Activated CD4-positive, alpha-beta T cell treated with anti-CD3 and anti-CD28 coated beads for 24 hours (primary cell): ENCODE measurements around the gene POU2F3.
A peak's percentile ranks its signal among the peaks of the same experiment; 100 is the strongest.

Experiments used
- DNase-seq, 2 donors: peaks; one replicate each; pipeline ENCODE4 v3.0.0-alpha.2; 2020; ENCODE audit warnings: low read depth in 2 of 2

POU2F3 gene

DNA sequence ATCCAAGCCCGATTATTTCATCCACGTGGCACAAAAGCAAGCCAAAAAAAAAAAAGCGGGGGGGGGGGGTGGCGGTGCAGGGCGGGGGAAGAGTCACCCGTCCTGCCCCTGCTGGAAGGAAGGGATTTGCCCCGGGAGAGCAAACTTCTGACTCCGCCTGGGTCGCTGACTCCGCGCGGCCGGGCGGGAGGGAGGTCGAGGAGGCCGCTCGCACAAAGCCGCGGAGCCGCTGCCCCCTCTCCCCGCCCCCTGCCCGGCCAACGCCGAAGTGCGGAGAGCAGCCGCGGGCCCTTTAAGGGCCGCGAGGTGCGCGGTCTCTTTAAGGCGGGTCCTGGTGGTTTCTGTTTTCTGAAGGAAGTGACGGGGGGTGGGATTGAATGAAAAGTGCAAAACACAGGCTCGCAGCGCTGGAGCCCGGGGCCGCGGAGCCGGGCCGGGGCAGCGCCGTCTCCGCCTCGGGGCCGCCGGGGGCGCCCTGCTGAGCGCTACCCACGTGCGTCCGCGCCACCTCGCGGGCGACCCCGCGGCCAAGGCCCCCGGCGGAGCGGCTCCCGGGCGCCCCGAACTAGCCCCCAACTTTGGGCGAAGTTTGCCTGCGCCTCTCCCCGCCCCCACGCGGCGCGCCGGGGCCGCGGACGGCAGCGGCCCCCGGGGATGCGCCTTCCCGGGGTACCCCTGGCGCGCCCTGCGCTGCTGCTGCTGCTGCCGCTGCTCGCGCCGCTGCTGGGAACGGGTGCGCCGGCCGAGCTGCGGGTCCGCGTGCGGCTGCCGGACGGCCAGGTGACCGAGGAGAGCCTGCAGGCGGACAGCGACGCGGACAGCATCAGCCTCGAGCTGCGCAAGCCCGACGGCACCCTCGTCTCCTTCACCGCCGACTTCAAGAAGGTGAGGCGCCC lies 29.1 kb upstream of the POU2F3 start, which contains the start of gene OAF:
OAF (plus strand) TSS at position 407 of the 896 bp plus-strand sequence; CDS start at position 655, 248 bp downstream.
- peak; percentile 25 to 31 for DNase-seq

DNA sequence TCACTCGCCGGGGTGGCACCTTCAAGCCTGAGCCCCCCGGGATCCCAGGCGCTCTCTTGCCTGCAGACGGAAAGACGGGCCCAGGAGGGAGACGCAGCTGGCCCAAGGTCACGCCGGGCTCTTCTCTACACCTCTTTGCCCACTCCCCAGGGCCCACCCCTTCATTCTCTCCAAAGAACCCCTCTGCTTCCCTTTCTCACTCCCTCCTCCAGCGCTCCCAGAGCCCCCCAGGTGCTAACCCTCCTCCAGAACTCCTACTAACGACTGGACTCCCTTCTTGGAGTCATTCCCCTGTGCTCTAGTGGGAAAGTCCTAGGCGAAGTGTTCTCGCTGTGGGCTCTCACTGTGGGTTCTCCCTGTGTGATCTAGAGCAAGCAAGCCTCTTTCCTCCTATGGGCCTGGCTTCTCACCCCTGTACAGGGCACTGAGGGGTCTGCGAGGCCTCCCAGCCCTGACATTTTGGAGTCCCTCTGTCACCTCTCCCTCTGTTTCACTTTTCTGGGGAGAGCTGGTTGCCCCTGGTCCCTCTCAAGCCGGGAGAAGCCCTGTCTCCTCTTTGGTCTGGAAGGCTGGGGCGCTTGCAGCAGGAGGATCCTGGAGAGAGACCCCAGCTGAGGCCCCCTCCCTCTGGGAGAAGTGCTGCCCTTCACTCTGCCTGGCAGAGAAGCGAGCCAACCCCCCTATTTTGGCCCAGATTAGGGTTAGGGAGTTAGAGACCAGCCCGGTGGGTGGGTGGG lies 28.2 kb upstream of the POU2F3 start:
- DNase-seq: no peak

DNA sequence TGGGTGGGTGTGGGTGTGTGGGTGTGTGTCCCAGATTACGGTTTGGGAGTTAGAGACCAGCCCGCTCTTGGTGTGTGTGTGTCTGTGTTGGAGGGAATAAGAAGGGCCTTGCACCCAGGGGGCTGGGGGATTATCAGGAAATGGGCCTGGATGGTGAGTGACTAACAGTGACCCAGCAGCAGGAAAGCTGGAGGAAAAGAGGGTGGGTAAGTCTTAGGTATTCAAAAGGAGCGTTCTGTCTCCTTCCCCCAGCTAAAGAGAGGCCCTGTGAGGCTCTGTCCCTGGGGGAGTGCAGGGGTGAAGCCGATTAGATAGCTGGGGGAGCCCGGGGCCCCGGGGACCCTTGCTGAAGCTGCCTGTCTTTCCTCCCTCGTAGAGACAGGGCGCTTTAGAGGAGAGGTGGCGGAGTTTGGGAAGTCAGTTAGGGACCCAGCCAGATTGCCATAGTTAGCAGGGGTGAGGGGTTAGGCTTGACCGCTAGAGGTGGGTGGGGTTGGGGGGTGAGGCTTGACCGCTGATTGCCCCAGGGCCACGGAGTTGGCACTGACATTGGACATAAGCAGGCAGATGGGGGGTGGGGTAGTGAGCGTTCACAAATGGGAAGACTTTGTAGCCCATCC lies 27.6 kb upstream of the POU2F3 start:
- no peak for DNase-seq

DNA sequence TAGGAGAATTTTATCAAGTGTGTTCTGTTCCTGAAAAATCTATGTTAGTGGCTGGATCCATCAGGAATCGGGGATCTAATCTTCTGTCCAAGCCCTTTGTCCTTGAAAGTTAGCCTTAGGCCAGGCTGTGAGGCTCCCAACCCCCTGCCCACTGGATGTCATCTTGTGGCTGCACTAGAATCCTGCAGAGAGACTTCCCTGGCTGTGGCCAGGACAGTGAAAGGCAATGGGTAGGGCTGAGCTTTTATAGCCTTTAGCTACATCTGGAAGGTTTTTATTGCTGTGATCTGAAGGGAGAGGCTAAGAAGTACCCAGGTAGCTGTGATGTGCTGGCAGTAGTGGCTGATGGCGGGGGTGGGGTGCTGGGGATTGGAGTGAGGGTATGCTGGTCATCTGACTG lies 27.0 kb upstream of the POU2F3 start:
- DNase-seq: no peak

DNA sequence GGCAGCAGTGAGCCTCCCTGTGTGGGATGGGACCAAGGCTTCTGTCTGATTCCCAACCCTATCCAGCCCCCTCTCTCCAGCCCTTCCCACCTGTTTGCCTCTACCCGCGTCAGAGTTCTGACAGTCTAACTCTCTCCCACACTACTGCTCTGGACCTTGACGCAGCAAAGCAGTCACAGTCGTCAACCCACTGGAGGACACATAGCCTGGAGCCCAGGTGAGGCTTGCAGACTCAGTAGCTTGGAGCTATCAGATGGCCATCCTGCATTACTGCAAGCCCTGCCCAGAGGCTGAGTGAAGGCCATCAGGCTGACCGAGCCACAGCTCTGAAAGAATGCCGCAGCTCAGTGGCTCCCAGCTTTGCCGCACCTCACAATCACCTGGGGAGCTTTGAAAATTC lies 25.4 kb upstream of the POU2F3 start:
- DNase-seq: no peak

DNA sequence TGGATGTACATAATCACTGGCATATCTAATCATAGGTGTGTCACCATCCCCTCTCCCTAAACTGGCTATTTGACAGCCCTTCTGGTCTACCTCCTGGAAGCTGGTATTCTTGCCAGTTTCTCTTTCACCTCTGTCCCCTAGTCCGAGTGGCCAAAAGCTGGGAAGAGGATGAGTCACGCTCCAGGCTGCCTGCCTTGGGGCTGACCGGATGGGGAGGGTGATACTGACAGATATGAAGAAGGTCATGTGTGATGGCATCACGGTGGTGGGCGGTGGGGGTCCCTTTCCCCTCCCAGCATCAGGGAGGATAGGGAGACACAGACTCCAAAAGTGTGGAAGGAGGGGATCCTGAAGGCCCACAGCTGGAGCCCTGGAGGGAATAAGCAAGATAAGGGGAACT lies 24.3 kb upstream of the POU2F3 start:
- DNase-seq: no peak

DNA sequence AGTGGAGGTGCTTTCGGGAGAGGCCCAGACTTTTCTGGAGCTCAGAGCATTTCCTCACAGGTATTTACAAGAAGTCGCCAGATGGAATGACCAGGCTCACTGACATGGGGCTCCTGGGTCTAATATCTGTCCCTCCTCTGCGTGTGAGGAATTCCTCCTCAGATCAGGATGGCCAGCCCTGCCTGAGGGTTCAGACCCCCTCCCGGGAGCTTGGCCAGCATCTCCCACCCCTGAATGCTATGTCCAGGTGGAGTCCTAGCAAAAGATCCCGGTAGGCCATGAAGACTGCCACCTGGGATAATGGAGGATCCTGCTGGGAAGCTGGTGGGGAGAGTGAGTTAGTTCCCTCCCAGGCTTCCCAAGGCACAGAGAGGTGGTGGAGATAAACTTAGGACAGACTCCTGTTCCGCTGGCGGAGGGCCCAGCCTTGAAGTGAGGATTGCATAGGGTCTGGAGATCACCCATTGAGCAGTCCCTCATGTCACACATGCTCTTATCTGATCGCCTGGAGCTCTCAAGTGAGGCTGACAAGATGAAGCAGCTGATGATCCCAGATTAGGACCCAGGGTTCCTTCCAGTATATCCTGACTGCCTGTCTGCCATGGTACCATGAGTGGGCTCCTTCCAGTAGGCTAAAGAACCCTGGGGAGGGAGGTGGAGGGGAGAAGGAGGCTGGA lies 23.4 kb upstream of the POU2F3 start:
- DNase-seq: no peak

DNA sequence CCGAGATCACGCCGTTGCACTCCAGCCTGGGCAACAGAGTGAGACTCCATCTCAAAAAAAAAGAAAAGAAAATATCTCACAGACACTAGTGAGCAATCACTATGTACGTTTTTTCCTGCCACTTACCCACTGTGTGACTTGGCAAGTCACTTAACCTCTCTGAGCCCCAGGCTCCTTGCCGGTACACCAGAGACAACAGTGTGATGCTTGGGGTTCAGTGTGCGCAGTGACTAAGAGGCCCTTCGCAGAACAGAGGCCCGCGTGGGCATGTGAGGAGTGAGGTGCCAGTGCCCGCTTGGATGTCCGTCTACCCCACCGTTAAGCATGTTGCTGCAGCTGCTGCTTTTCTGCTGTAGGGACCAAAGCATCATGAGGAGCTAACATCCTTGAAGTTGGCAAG lies 22.4 kb upstream of the POU2F3 start:
- no peak for DNase-seq

DNA sequence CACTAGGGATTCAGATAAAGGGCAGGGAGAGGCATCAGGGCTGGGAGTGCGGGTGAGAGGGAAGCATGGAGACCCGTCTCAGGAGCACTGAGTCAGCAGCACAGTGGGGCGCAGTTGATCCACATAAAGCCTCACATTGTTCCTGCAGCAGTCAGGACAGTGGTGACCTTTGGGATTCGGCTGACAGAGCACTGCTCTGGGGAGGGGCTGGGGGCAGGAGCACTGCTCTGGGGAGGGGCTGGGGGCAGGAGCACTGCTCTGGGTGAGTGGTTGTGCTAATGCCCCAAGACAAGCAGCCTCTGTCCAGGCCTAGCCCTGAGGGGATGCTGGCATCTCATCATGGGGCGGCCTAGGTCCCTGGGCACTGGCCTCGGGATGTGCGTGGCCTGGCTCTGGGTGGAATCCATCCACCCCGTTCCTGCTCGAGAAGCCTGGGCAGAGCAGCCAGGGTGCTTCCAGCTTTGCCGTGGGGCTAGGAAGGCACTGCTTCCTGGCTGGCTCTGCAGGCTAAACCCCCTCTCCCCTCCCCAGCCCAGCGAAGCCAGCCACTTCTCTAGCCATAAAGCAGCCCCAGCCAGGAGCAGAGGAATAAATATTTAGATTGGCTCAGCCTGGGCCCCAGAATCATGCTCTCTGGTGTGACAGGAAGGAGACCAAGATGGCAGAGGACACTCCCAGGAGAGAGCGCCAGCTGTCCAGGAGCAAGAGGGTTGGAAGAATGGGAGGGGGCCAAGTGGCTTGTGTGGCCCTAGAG lies 21.8 kb upstream of the POU2F3 start:
- DNase-seq: no peak

DNA sequence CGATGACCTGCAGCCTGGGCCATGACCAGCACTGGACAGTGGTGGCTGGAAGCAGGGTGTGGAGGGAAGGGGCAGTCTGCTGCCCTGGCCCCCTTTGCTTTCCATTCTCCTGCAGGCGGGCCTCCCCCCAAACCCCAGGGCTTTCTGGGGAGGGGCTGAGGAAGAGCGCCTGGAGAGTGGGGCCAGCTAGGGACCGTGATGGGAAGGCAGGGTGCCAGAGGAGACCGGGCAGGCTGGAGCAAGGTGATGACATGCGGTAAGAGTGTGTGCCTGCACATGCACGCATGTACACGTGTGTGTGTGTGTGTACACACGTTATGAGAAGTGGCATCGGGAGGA lies 21.3 kb upstream of the POU2F3 start:
- no peak for DNase-seq

DNA sequence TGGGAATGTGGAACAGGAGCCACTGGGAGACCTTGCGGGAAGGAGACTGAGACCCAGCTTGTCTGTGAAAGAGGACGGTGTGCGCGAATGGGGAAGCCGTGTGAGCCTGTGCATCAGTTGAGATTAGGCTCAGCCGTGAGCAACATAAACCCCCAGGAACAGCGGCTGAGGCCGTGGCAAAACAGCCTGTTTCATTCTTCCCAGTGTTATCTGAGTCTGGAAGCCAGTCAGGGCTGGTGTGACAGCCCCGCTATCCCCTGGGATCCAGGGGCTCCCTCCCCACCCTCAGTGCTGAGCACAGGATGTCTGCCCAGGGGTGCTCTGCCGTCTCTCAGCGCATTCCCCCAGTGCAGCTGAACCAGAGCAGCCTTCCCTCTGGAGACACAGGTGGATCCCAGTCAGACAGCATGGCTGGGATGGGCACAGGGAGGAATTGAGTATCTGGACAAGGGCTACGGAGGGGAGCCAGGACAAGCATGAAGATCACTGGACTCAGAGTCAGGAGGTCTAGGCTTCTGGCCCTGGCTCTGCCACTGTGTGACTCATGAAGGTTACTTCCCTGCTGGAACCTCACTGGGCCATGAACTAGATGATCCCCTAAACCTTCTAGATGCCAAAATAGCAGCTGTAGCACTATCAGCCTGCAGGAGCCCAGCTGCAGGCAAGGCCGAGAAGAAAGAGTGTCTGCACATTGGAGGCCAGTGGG lies 20.6 kb upstream of the POU2F3 start:
- DNase-seq: no peak

DNA sequence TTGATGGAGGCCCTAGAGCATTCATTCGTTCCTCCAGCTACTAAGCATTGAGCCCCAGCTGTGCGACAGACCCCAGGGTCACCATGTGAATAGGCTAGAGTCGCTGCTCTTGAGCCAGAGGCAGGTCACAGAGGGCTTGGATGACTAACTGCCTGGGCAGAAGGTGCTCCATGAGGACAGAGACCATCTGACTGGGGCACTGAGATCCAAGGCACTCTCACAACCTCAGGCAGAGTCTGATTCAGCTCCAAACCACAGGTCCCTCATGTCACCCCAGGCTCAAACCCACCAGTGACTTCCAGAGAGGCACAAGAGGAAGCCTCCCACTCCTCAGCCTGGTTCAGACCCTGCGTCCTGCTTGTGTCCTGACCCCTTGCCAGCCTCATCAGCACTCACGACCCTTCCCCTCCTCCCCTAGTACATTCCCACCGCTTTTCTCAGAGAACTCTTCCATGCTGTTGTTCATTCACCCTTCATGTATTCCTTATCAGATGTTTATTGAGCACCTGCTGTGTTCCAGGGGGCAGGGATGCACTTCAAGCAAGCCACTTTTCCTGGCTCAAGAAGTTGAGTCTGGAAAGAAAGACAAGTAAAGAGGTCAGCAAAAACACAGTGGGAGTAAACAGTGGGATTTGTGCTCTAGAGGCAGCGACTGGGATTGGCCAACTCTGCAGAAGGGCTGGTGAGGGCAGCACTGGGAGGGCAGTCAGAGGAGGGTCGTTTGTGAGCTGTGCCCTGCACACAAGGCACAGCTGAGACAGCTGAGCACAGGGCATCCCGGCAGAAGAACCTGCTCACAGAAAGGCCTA lies 19.8 kb upstream of the POU2F3 start:
- DNase-seq: no peak

DNA sequence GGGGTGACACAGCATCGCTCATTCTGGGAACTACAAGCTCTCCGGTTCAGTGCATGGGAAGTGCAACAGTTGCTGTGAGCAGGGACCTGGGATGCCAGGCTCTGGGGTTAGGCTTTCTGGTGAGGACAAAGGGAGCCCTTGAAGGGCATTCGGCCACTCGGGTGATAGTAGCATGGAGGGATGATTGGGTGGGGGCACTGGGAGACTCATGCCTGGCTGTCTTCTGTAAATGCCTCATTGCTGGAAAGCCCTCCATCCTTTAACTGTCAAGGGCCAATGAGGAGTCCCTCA lies 19.2 kb upstream of the POU2F3 start:
- no peak for DNase-seq

DNA sequence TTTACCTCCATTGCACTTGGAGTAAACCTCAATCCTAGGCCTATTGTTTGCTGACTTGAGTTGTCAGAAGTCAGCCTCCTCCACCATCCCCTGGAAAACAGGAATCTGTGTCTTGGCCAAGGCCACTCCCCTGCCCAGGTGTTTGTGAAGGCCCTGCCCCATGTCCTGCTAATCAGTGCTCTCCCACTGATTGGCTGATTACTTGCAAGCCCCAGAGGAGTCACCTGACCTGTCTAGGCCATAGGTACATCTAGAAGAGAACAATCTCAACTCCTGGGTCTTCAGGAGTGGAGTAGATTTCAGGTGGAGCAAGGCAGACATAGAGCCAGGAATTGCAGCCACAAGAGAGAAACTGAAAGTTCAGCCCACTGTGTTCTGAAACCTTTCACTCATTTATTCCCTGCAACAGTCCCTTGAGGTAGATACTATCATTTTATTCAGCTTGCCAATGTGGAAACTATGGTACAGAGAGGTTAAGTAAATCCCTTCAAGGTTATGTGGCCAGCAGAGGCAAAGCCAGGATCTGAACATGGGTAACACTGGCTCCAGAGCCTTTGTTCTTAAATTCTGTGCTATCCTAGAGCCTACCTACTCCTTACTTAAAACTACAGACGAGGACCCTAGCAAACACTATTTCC lies 18.7 kb upstream of the POU2F3 start:
- DNase-seq: no peak

DNA sequence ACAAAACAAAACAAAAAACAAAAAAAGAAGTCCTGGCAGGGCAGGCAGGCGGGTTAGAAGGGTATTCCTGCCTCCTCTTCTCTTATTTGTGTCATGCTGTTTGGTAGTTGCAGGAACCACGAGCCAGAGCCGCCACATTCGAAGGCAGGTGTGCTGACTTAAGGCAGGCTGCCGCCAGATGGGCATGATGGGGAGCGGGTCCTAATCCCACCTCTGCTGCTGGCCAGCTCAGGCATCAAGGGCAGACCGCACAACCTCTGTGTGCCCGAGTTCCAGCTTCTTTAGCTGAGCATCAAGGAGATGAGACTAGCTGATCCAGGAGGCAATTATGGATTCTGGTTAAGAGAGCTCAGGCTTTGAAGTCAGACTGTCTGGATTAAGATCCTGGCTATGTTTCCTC lies 17.0 kb upstream of the POU2F3 start:
- DNase-seq: no peak

DNA sequence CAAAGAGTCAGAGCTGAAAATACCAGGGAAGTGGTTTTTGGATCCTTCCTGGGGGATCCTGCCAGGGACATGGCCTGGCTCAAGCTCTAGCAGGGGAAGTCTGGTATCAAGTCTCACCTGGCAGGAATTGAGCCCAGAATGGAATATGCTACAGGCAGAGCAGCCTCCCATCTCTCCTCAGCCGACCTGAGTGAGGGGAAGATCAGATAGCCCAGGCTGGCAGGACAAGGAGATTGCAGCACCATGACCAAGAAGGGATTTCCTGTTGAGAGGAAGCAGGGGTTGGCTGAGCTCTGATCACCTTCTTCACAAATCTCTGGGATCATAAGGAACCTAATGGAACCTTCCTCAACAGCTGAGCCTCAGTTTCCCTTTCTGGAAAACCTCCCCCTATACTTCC lies 16.1 kb upstream of the POU2F3 start:
- no peak for DNase-seq

DNA sequence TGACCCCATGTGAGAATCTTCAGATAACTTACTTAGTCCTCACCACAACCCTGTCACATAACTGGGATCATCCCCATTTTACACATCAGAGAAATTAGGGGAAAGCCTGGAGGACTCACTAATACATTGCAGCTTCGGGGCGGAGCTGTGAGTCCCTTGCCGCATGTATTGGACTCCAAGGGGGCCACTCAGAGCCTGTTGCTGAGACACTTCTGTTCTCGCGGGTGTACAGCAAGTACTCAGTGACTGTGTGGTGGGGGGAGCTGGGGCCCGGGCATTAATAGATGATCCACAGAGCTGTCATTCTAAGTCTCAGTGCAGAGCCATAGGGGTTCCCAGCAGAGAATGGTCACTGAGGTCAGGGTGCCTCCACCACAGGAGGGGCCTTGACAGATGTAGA lies 15.6 kb upstream of the POU2F3 start:
- DNase-seq: no peak

DNA sequence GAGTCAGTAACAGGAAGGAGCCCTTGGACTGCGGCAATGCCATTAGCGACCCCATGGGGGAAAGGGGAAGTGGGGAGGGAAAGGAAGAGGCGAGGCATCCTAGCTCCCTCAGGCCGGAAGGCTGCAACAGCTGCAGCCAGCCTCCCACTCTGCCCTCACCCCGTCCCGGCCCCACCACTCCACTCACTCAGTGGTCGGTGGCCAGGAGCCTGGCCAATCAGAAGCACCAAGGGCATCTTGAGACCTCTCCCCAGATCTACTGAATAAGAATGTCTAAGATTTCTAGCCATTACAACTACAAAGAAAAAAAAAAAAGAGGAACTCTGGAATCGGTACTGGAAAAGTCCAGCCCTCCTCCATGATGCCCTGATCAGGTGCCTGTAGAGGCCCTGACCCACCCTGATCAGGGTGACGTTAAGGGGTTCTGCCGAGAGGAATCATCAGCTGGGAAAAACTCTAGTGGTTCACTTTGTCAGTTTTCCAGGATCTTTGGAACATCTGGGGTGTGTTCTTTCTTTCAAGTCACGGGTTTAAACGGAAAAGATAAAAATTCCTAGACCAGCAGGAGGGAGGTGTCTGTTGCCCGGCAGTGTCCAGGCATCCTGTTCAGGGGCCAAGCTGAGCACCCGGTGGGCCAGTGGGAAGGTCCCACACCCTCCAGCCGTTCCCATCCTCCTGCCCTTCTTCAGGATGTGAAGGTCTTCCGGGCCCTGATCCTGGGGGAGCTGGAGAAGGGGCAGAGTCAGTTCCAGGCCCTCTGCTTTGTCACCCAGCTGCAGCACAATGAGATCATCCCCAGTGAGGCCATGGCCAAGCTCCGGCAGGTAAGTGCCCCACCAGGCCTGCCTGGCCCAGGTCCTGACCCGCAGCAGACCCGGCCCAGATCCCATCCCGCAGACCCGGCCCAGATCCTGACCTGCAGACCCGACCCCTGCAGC lies 14.7 kb upstream of the POU2F3 start:
- no peak for DNase-seq

DNA sequence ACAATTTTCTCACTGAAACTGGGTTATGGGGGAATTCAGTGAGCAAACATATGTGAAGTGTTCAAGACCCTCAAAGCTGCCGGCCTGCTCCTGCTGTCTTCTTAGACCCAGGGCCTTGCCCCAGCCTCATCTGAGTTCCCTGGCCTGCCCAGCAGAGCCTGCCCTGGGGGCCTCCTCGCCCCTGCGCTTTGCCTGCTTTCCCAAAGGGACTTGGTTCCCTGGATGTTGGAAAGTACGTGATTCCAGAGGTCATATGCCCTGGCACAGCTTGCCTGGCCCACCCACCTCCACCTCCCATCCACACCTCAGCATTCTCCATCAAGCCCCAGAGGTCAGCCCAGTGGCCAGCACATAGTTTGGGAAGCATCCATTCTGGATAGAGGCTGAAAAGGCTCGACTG lies 13.7 kb upstream of the POU2F3 start:
- no peak for DNase-seq
